Measurements from ENCODE around the gene IL1R2. TPM values are rescaled to one million over a fixed set of nuclear protein-coding genes. Genes with fewer than 3 reads are reported as not detected.

IL1R2 gene
- polyA plus RNA-seq, 1 donor (not counting 4 experiments of a cell fraction or from before 2014, with no cell fraction given) = 57.3 TPM

- no peaks in the 10 kb centered on the region for H3K9me1 ChIP-seq (ENCODE audit: control insufficient read depth, extremely low read depth, insufficient read depth, low read length)
- no peaks in the 10 kb centered on the region for H3K36me3 ChIP-seq (ENCODE audit: control insufficient read depth in 2 of 2, extremely low read depth in 1 of 2, insufficient read depth in 2 of 2, low read length in 2 of 2)
- TF ChIP-seq EZH2 (IDR thresholded peaks at IDR 0.05; ENCODE audit: low read length) = no peak
- no peak for TF ChIP-seq CTCF (optimal IDR thresholded peaks at IDR 0.05 in 1 of 3, IDR thresholded peaks at IDR 0.05 in 1 of 3, conservative IDR thresholded peaks at IDR 0.05 in 1 of 3; ENCODE audit: extremely low read depth in 1 of 3, insufficient read depth in 2 of 3, low read length in 3 of 3)
- H3K4me1 ChIP-seq (ENCODE audit: control insufficient read depth, extremely low read depth, insufficient read depth, low read length) = peaks cover 70% of the 10 kb centered on the region
- dilution Hi-C loops (cut with MboI; ENCODE audit: extremely low pct_ligation_motif_present, low sequenced_read_pairs) = no loop called here
- H3K4me3 ChIP-seq (ENCODE audit: control insufficient read depth in 2 of 3, extremely low read depth in 1 of 3, insufficient read depth in 2 of 3, low read depth in 1 of 3, low read length in 3 of 3) = peak overlapping the region; percentile 13 to 42 (median 29)
- H2AFZ ChIP-seq (ENCODE audit: control insufficient read depth, low read length) = no peak overlapping the region
- DNase-seq (ENCODE audit: low read depth, low spot score) (no peak), FAIRE-seq (peak; percentile 97)
- no peaks in the 10 kb centered on the region for H3K79me2 ChIP-seq (ENCODE audit: control insufficient read depth, insufficient read depth, low read length)
- no peaks in the 10 kb centered on the region for H3K9me3 ChIP-seq (ENCODE audit: control insufficient read depth, low read depth, low read length)
- no peaks in the 10 kb centered on the region for H3K27me3 ChIP-seq (ENCODE audit: control insufficient read depth, extremely low read depth, insufficient read depth, low read length)
- H3K9ac ChIP-seq (ENCODE audit: control insufficient read depth, extremely low read depth, insufficient read depth, low read length) = peak overlapping the region; percentile 65
- peak overlapping the region; percentile 89 for H3K27ac ChIP-seq (ENCODE audit: control insufficient read depth, insufficient read depth, low read length)
- peak overlapping the region; percentile 81 for H3K4me2 ChIP-seq (ENCODE audit: control insufficient read depth, extremely low read depth, insufficient read depth, low read depth, low read length)
- no peaks in the 10 kb centered on the region for H4K20me1 ChIP-seq (ENCODE audit: control insufficient read depth, extremely low read depth, insufficient read depth, low read length)
Observed at GRCh38 chr2:101983486-101983885, 8.3 kb upstream of the IL1R2 start.

GRCh38 chr2:101983928-101984327 is 7.8 kb upstream of the IL1R2 start:
- DNase-seq (ENCODE audit: low read depth, low spot score) = no peak
- no peak for FAIRE-seq

More at GRCh38 chr2:101983928-101984327, 7.8 kb upstream of the IL1R2 start:
- Histone ChIP-seq H3K4me2 (ENCODE audit: control insufficient read depth, extremely low read depth, insufficient read depth, low read depth, low read length) (peak overlapping the region; percentile 81), H3K9me1 (ENCODE audit: control insufficient read depth, extremely low read depth, insufficient read depth, low read length) (no peaks in the 10 kb centered on the region), H3K36me3 (ENCODE audit: control insufficient read depth in 2 of 2, extremely low read depth in 1 of 2, insufficient read depth in 2 of 2, low read length in 2 of 2) (no peaks in the 10 kb centered on the region), H3K9ac (ENCODE audit: control insufficient read depth, extremely low read depth, insufficient read depth, low read length) (peak overlapping the region; percentile 65), H2AFZ (ENCODE audit: control insufficient read depth, low read length) (no peak overlapping the region), H3K27ac (ENCODE audit: control insufficient read depth, insufficient read depth, low read length) (peak overlapping the region; percentile 89), H3K4me1 (ENCODE audit: control insufficient read depth, extremely low read depth, insufficient read depth, low read length) (peaks cover 70% of the 10 kb centered on the region), H3K79me2 (ENCODE audit: control insufficient read depth, insufficient read depth, low read length) (no peaks in the 10 kb centered on the region), H4K20me1 (ENCODE audit: control insufficient read depth, extremely low read depth, insufficient read depth, low read length) (no peaks in the 10 kb centered on the region), H3K9me3 (ENCODE audit: control insufficient read depth, low read depth, low read length) (no peaks in the 10 kb centered on the region), H3K27me3 (ENCODE audit: control insufficient read depth, extremely low read depth, insufficient read depth, low read length) (no peaks in the 10 kb centered on the region), H3K4me3 (ENCODE audit: control insufficient read depth in 2 of 3, extremely low read depth in 1 of 3, insufficient read depth in 2 of 3, low read depth in 1 of 3, low read length in 3 of 3) (peak overlapping the region; percentile 13 to 42 (median 29))
- dilution Hi-C loops (cut with MboI; ENCODE audit: extremely low pct_ligation_motif_present, low sequenced_read_pairs) = no loop called here
- TF ChIP-seq CTCF (optimal IDR thresholded peaks at IDR 0.05 in 1 of 3, IDR thresholded peaks at IDR 0.05 in 1 of 3, conservative IDR thresholded peaks at IDR 0.05 in 1 of 3; ENCODE audit: extremely low read depth in 1 of 3, insufficient read depth in 2 of 3, low read length in 3 of 3) (peak; percentile 55 to 78 (median 66)), EZH2 (IDR thresholded peaks at IDR 0.05; ENCODE audit: low read length) (no peak)

Data from keratinocyte (primary cell).